ENCODE results near the gene DNLZ.
A peak's percentile ranks its signal among the peaks of the same experiment; 100 is the strongest.

Gene DNLZ

GRCh38 chr9:136318111-136318775 lies 45.3 kb downstream of the DNLZ start:
- H3K27ac Mint-ChIP-seq: no peak overlapping the region
- no peaks in the 10 kb centered on the region for H3K36me3 Mint-ChIP-seq
- H3K4me3 Mint-ChIP-seq: no peak overlapping the region
- no peaks in the 10 kb centered on the region for H3K4me1 Mint-ChIP-seq
- no peaks in the 10 kb centered on the region for H3K9me3 Mint-ChIP-seq
- H3K27me3 Mint-ChIP-seq: peaks cover 2% of the 10 kb centered on the region

- H3K36me3 Mint-ChIP-seq: no peaks in the 10 kb centered on the region
- peaks cover 2% of the 10 kb centered on the region for H3K27me3 Mint-ChIP-seq
- no peaks in the 10 kb centered on the region for H3K9me3 Mint-ChIP-seq
- H3K27ac Mint-ChIP-seq: no peak overlapping the region
- H3K4me3 Mint-ChIP-seq: no peak overlapping the region
- H3K4me1 Mint-ChIP-seq: no peaks in the 10 kb centered on the region
Observed at GRCh38 chr9:136317695-136318094, 45.8 kb downstream of the DNLZ start.

GRCh38 chr9:136316896-136317676 lies 46.5 kb downstream of the DNLZ start:
- H3K4me1 Mint-ChIP-seq: no peaks in the 10 kb centered on the region
- no peaks in the 10 kb centered on the region for H3K36me3 Mint-ChIP-seq
- peaks cover 2% of the 10 kb centered on the region for H3K27me3 Mint-ChIP-seq
- no peak overlapping the region for H3K4me3 Mint-ChIP-seq
- H3K27ac Mint-ChIP-seq: no peak overlapping the region
- no peaks in the 10 kb centered on the region for H3K9me3 Mint-ChIP-seq

GRCh38 chr9:136316271-136316751 lies 47.2 kb downstream of the DNLZ start:
- Mint-ChIP-seq H3K27ac (peak overlapping the region; percentile 90), H3K9me3 (no peaks in the 10 kb centered on the region), H3K4me3 (no peak overlapping the region), H3K36me3 (no peaks in the 10 kb centered on the region), H3K27me3 (peaks cover 2% of the 10 kb centered on the region), H3K4me1 (no peaks in the 10 kb centered on the region)

GRCh38 chr9:136314944-136315343 lies 48.6 kb downstream of the DNLZ start:
- Mint-ChIP-seq H3K36me3 (no peaks in the 10 kb centered on the region), H3K4me1 (no peaks in the 10 kb centered on the region), H3K9me3 (no peaks in the 10 kb centered on the region), H3K4me3 (no peak overlapping the region), H3K27ac (no peak overlapping the region), H3K27me3 (peaks cover 2% of the 10 kb centered on the region)

GRCh38 chr9:136314056-136314416 lies 49.5 kb downstream of the DNLZ start:
- H3K4me1 Mint-ChIP-seq: no peaks in the 10 kb centered on the region
- peaks cover 2% of the 10 kb centered on the region for H3K27me3 Mint-ChIP-seq
- no peak overlapping the region for H3K4me3 Mint-ChIP-seq
- no peaks in the 10 kb centered on the region for H3K36me3 Mint-ChIP-seq
- no peaks in the 10 kb centered on the region for H3K9me3 Mint-ChIP-seq
- no peak overlapping the region for H3K27ac Mint-ChIP-seq

GRCh38 chr9:136313111-136314055 lies 50.2 kb downstream of the DNLZ start:
- Mint-ChIP-seq H3K4me3 (no peak overlapping the region), H3K36me3 (no peaks in the 10 kb centered on the region), H3K4me1 (no peaks in the 10 kb centered on the region), H3K9me3 (no peaks in the 10 kb centered on the region), H3K27ac (no peak overlapping the region), H3K27me3 (peaks cover 2% of the 10 kb centered on the region)

GRCh38 chr9:136312436-136312835 lies 51.1 kb downstream of the DNLZ start:
- H3K27ac Mint-ChIP-seq: no peak overlapping the region
- peaks cover 2% of the 10 kb centered on the region for H3K27me3 Mint-ChIP-seq
- no peaks in the 10 kb centered on the region for H3K9me3 Mint-ChIP-seq
- no peaks in the 10 kb centered on the region for H3K36me3 Mint-ChIP-seq
- H3K4me1 Mint-ChIP-seq: no peaks in the 10 kb centered on the region
- H3K4me3 Mint-ChIP-seq: no peak overlapping the region

- Mint-ChIP-seq H3K36me3 (no peaks in the 10 kb centered on the region), H3K9me3 (no peaks in the 10 kb centered on the region), H3K27ac (no peak overlapping the region), H3K4me3 (no peak overlapping the region), H3K27me3 (peaks cover 2% of the 10 kb centered on the region), H3K4me1 (no peaks in the 10 kb centered on the region)
Observed at GRCh38 chr9:136312009-136312375, 51.6 kb downstream of the DNLZ start.

GRCh38 chr9:136311051-136312008 lies 52.2 kb downstream of the DNLZ start:
- H3K36me3 Mint-ChIP-seq: no peaks in the 10 kb centered on the region

GRCh38 chr9:136310273-136311030 lies 53.1 kb downstream of the DNLZ start:
- no peak overlapping the region for H3K4me3 Mint-ChIP-seq

More at GRCh38 chr9:136311051-136312008, 52.2 kb downstream of the DNLZ start:
- Mint-ChIP-seq H3K9me3 (no peaks in the 10 kb centered on the region), H3K4me3 (no peak overlapping the region), H3K4me1 (peaks cover 3% of the 10 kb centered on the region), H3K27me3 (peaks cover 2% of the 10 kb centered on the region), H3K27ac (no peak overlapping the region)

GRCh38 chr9:136309806-136310220 lies 53.7 kb downstream of the DNLZ start:
- no peak overlapping the region for H3K4me3 Mint-ChIP-seq
- no peak overlapping the region for H3K27ac Mint-ChIP-seq
- H3K27me3 Mint-ChIP-seq: peaks cover 2% of the 10 kb centered on the region
- H3K36me3 Mint-ChIP-seq: no peaks in the 10 kb centered on the region
- H3K9me3 Mint-ChIP-seq: no peaks in the 10 kb centered on the region
- peaks cover 5% of the 10 kb centered on the region for H3K4me1 Mint-ChIP-seq

More at GRCh38 chr9:136310273-136311030, 53.1 kb downstream of the DNLZ start:
- Mint-ChIP-seq H3K9me3 (no peaks in the 10 kb centered on the region), H3K27ac (no peak overlapping the region), H3K4me1 (peaks cover 5% of the 10 kb centered on the region), H3K36me3 (no peaks in the 10 kb centered on the region), H3K27me3 (peaks cover 2% of the 10 kb centered on the region)
